Peyer's patch (tissue), 4 donors: ENCODE results near the gene ERMP1.

Source experiments
- CTCF ChIP-seq, 6 experiments: fragments of 450-650 bp in 4 of 6; fragments of 200-600 bp in 2 of 6; sonication (generic) in 1 of 6; IDR thresholded peaks; one replicate each; pipeline ENCODE4 v1.5.1; 2017 to 2019; ENCODE audit warnings: antibody characterized with exemption in 6 of 6, mild to moderate bottlenecking in 3 of 6, moderate library complexity in 1 of 6
- POLR2A ChIP-seq, 2 donors: fragments of 450-650 bp; IDR thresholded peaks; one replicate each; pipeline ENCODE4 v1.5.1; 2017; ENCODE audit warnings: antibody characterized with exemption in 2 of 2, mild to moderate bottlenecking in 2 of 2, moderate library complexity in 2 of 2

GRCh38 chr9:5876711-5877110 is 43.8 kb upstream of the ERMP1 start:
- no peak for TF ChIP-seq CTCF (IDR thresholded peaks at IDR 0.05)
- TF ChIP-seq POLR2A (IDR thresholded peaks at IDR 0.05): no peak
